Naive thymus-derived CD4-positive, alpha-beta T cell (primary cell): Measurements from ENCODE around the gene KRT32. TPM values are rescaled to one million over a fixed set of nuclear protein-coding genes. Genes with fewer than 3 reads are reported as not detected.

Experiments used
- ATAC-seq: fragments of 150-1000 bp; cut with Tn5 transposase; 2 replicates; pipeline ENCODE4 v1.10.0; 2021; ENCODE audit warnings: mild to moderate bottlenecking, moderate library complexity
- CTCF ChIA-PET: fragments of 350-600 bp; sonication (Branson Sonifier 250); formaldehyde crosslinking; loops from one replicate; lab custom pipeline; 2021; ENCODE audit warnings: antibody characterized with exemption; lab: Charles Lee
- POLR2A ChIA-PET: fragments of 350-600 bp; sonication (Branson Sonifier 250); formaldehyde crosslinking; loops from one replicate; lab custom pipeline; 2021; ENCODE audit warnings: antibody characterized with exemption, inconsistent platforms; lab: Charles Lee
- DNase-seq, 9 donors: peaks; one replicate each; pipeline versions ENCODE4 v3.0.0 to v3.0.0-alpha.2; 2020 to 2022; ENCODE audit warnings: mixed read lengths in 1 of 9
- H3K27ac ChIP-seq: one replicate; pipeline ENCODE4 v1.7.0; 2013; ENCODE audit warnings: mild to moderate bottlenecking, low read depth, low read length, moderate library complexity
- H3K27me3 ChIP-seq, 2 donors: one replicate each; pipeline ENCODE4 v1.7.0; 2013; ENCODE audit warnings: low read length in 2 of 2, mild to moderate bottlenecking in 2 of 2, moderate library complexity in 2 of 2; ENCODE audit not compliant: control insufficient read depth in 2 of 2, insufficient read depth in 2 of 2
- H3K36me3 ChIP-seq, 3 experiments: 1 replicate in 2 of 3; 2 replicates in 1 of 3; pipeline ENCODE4 v1.7.0; 2013; ENCODE audit warnings: low read length in 3 of 3, mild to moderate bottlenecking in 3 of 3, moderate library complexity in 1 of 3; ENCODE audit not compliant: insufficient read depth in 3 of 3, control insufficient read depth in 2 of 3
- H3K4me1 ChIP-seq, 2 donors: one replicate each; pipeline ENCODE4 v1.7.0; 2013; ENCODE audit warnings: low read length in 2 of 2, mild to moderate bottlenecking in 2 of 2, moderate library complexity in 1 of 2; ENCODE audit not compliant: control insufficient read depth in 2 of 2, insufficient read depth in 2 of 2
- H3K4me3 ChIP-seq: 2 replicates; pipeline ENCODE4 v1.7.0; 2013; ENCODE audit warnings: mild to moderate bottlenecking, low read length
- H3K9me3 ChIP-seq, 3 experiments: 1 replicate in 2 of 3; 2 replicates in 1 of 3; pipeline ENCODE4 v1.7.0; 2013; ENCODE audit warnings: low read length in 3 of 3; ENCODE audit not compliant: control insufficient read depth in 2 of 3
- H3K27ac Mint-ChIP-seq, 9 donors: one replicate each; pipeline ENCODE4 v1.8.0; 2020 to 2022; ENCODE audit warnings: mixed read lengths in 9 of 9, mild to moderate bottlenecking in 8 of 9, moderate library complexity in 5 of 9, inconsistent platforms in 2 of 9
- H3K27me3 Mint-ChIP-seq, 5 donors: one replicate each; pipeline ENCODE4 v1.8.0; 2021 to 2022; ENCODE audit warnings: mixed read lengths in 5 of 5, mild to moderate bottlenecking in 1 of 5
- H3K36me3 Mint-ChIP-seq, 5 donors: one replicate each; pipeline ENCODE4 v1.8.0; 2020 to 2022; ENCODE audit warnings: mixed read lengths in 5 of 5, mild to moderate bottlenecking in 3 of 5, inconsistent platforms in 1 of 5
- H3K4me1 Mint-ChIP-seq, 7 donors: one replicate each; pipeline ENCODE4 v1.8.0; 2020 to 2022; ENCODE audit warnings: mixed read lengths in 7 of 7, mild to moderate bottlenecking in 3 of 7, inconsistent platforms in 1 of 7
- H3K4me3 Mint-ChIP-seq, 10 donors: one replicate each; pipeline ENCODE4 v1.8.0; 2020 to 2022; ENCODE audit warnings: mild to moderate bottlenecking in 10 of 10, mixed read lengths in 10 of 10, moderate library complexity in 6 of 10, inconsistent platforms in 2 of 10
- H3K9me3 Mint-ChIP-seq, 11 donors: one replicate each; pipeline ENCODE4 v1.8.0; 2020 to 2022; ENCODE audit warnings: mixed read lengths in 11 of 11, mild to moderate bottlenecking in 4 of 11, inconsistent platforms in 1 of 11, moderate library complexity in 1 of 11
- intact Hi-C, 2 donors: fragments of 100-400 bp; cut with micrococcal nuclease; formaldehyde crosslinking; loops; one replicate each; pipeline ENCODE4 v1.15.1; 2023
- polyA plus RNA-seq, 2 donors: library from polyadenylated mRNA; unstranded; fragments of 300-500 nt; fragmentation: Illumina TruSeq; gene quantifications; one replicate each; pipeline ENCODE4 v1.2.3, GENCODE V29; 2021
- total RNA-seq, 6 experiments: library from RNA in 5 of 6; stranded (reverse) in 5 of 6; gene quantifications; 1 replicate in 5 of 6; 2 replicates in 1 of 6; pipeline ENCODE4 v1.2.3 and lab custom pipeline; 2021 to 2026

KRT32 gene
- total RNA-seq (not detected), polyA plus RNA-seq (not detected), total RNA-seq (lab: John Stamatoyannopoulos, UW) (not detected)

GRCh38 chr17:41466988-41467387 is at the start of gene KRT32:
TSS of gene KRT32 (minus strand) at chr17:41467386. CDS start at chr17:41467325, 61 bp downstream.
- Mint-ChIP-seq H3K9me3 (peaks cover 1 to 21% (median 7%) of the 10 kb centered on the region in 11 donors), H3K4me1 (no peaks in the 10 kb centered on the region), H3K36me3 (peaks cover 0 to 7% (median 4%) of the 10 kb centered on the region in 5 donors), H3K4me3 (no peak within 1 kb of the TSS), H3K27ac (no peak within 1 kb of the TSS), H3K27me3 (peaks cover 0 to 8% (median 0%) of the 10 kb centered on the region in 5 donors)
- no peak within 1 kb of the TSS for H3K4me3 ChIP-seq
- no peak for ATAC-seq
- H3K4me1 ChIP-seq, result no peaks in the 10 kb centered on the region
- no peaks in the 10 kb centered on the region for H3K9me3 ChIP-seq
- ChIA-PET POLR2A (no interaction called here), CTCF (interaction anchor here (0.6 kb wide), 1 partner anchor 23 kb away, joined by 4 read pairs; no protein-coding TSS in a partner anchor)
- DNase-seq, result no peak
- H3K36me3 ChIP-seq, result no peaks in the 10 kb centered on the region
- H3K27me3 ChIP-seq, result no peaks in the 10 kb centered on the region
- intact Hi-C loops, result no loop called here
- no peak within 1 kb of the TSS for H3K27ac ChIP-seq

GRCh38 chr17:41516830-41517283 is 49.7 kb upstream of the KRT32 start:
- Histone ChIP-seq H3K4me3 (no peak overlapping the region), H3K36me3 (no peaks in the 10 kb centered on the region), H3K27me3 (no peaks in the 10 kb centered on the region), H3K9me3 (no peaks in the 10 kb centered on the region), H3K4me1 (no peaks in the 10 kb centered on the region), H3K27ac (no peak overlapping the region)
- intact Hi-C loops, result no loop called here
- DNase-seq, result no peak
- ATAC-seq, result no peak
- peaks cover 0 to 2% (median 0%) of the 10 kb centered on the region in 11 donors for H3K9me3 Mint-ChIP-seq
- H3K4me3 Mint-ChIP-seq, result no peak overlapping the region
- no peaks in the 10 kb centered on the region for H3K27me3 Mint-ChIP-seq
- ChIA-PET POLR2A (no interaction called here), CTCF (no interaction called here)
- peaks cover 0 to 2% (median 0%) of the 10 kb centered on the region in 7 donors for H3K4me1 Mint-ChIP-seq
- H3K27ac Mint-ChIP-seq, result no peak overlapping the region
- no peaks in the 10 kb centered on the region for H3K36me3 Mint-ChIP-seq

- POLR2A ChIA-PET, result no interaction called here
- Mint-ChIP-seq H3K27ac (no peak overlapping the region), H3K27me3 (no peaks in the 10 kb centered on the region), H3K36me3 (no peaks in the 10 kb centered on the region), H3K9me3 (peaks cover 0 to 2% (median 0%) of the 10 kb centered on the region in 11 donors), H3K4me3 (no peak overlapping the region), H3K4me1 (peaks cover 0 to 2% (median 0%) of the 10 kb centered on the region in 7 donors)
- CTCF ChIA-PET, result no interaction called here
- no peaks in the 10 kb centered on the region for H3K36me3 ChIP-seq
- H3K9me3 ChIP-seq, result no peaks in the 10 kb centered on the region
- no peak for ATAC-seq
- H3K27me3 ChIP-seq, result no peaks in the 10 kb centered on the region
- no peaks in the 10 kb centered on the region for H3K4me1 ChIP-seq
- no peak overlapping the region for H3K27ac ChIP-seq
- intact Hi-C loops, result no loop called here
- DNase-seq, result no peak
- H3K4me3 ChIP-seq, result no peak overlapping the region
Measured at GRCh38 chr17:41516147-41516829, 49.1 kb upstream of the KRT32 start.

- Mint-ChIP-seq H3K27ac (no peak overlapping the region), H3K4me1 (peaks cover 0 to 2% (median 0%) of the 10 kb centered on the region in 7 donors), H3K9me3 (peaks cover 0 to 2% (median 0%) of the 10 kb centered on the region in 11 donors), H3K27me3 (no peaks in the 10 kb centered on the region), H3K4me3 (no peak overlapping the region), H3K36me3 (no peaks in the 10 kb centered on the region)
- no peak for DNase-seq
- ChIA-PET CTCF (no interaction called here), POLR2A (no interaction called here)
- Histone ChIP-seq H3K9me3 (no peaks in the 10 kb centered on the region), H3K4me3 (no peak overlapping the region), H3K4me1 (no peaks in the 10 kb centered on the region), H3K27me3 (no peaks in the 10 kb centered on the region), H3K36me3 (no peaks in the 10 kb centered on the region), H3K27ac (no peak overlapping the region)
- no peak for ATAC-seq
- intact Hi-C loops, result no loop called here
Measured at GRCh38 chr17:41513168-41513547, 46.0 kb upstream of the KRT32 start.

- Histone ChIP-seq H3K4me1 (no peaks in the 10 kb centered on the region), H3K36me3 (no peaks in the 10 kb centered on the region), H3K9me3 (no peaks in the 10 kb centered on the region), H3K4me3 (no peak overlapping the region), H3K27me3 (no peaks in the 10 kb centered on the region), H3K27ac (no peak overlapping the region)
- CTCF ChIA-PET, result no interaction called here
- Mint-ChIP-seq H3K36me3 (no peaks in the 10 kb centered on the region), H3K27me3 (no peaks in the 10 kb centered on the region), H3K4me1 (peaks cover 0 to 2% (median 0%) of the 10 kb centered on the region in 7 donors), H3K27ac (peak overlapping the region in 3 of 9 donors; percentile 20 to 42 (median 28)), H3K4me3 (no peak overlapping the region), H3K9me3 (peaks cover 0 to 2% (median 0%) of the 10 kb centered on the region in 11 donors)
- ATAC-seq (no peak), DNase-seq (no peak)
- POLR2A ChIA-PET, result no interaction called here
- intact Hi-C loops, result no loop called here
Measured at GRCh38 chr17:41512546-41513167, 45.5 kb upstream of the KRT32 start.

- DNase-seq (no peak), ATAC-seq (no peak)
- Histone ChIP-seq H3K36me3 (no peaks in the 10 kb centered on the region), H3K4me3 (no peak overlapping the region), H3K4me1 (no peaks in the 10 kb centered on the region), H3K9me3 (no peaks in the 10 kb centered on the region), H3K27ac (no peak overlapping the region), H3K27me3 (no peaks in the 10 kb centered on the region)
- Mint-ChIP-seq H3K27ac (no peak overlapping the region), H3K36me3 (no peaks in the 10 kb centered on the region), H3K4me3 (no peak overlapping the region), H3K27me3 (no peaks in the 10 kb centered on the region), H3K4me1 (peaks cover 0 to 2% (median 0%) of the 10 kb centered on the region in 7 donors), H3K9me3 (no peaks in the 10 kb centered on the region)
- POLR2A ChIA-PET, result no interaction called here
- CTCF ChIA-PET, result interaction anchor here (0.5 kb wide), 1 partner anchor 155 kb away, joined by 3 read pairs; no protein-coding TSS in a partner anchor
- intact Hi-C loops, result no loop called here
Measured at GRCh38 chr17:41511716-41512115, 44.5 kb upstream of the KRT32 start.
